ENCODE measurements around the gene SLC34A2.
A peak's percentile ranks its signal among the peaks of the same experiment; 100 is the strongest.

SLC34A2 gene

DNA sequence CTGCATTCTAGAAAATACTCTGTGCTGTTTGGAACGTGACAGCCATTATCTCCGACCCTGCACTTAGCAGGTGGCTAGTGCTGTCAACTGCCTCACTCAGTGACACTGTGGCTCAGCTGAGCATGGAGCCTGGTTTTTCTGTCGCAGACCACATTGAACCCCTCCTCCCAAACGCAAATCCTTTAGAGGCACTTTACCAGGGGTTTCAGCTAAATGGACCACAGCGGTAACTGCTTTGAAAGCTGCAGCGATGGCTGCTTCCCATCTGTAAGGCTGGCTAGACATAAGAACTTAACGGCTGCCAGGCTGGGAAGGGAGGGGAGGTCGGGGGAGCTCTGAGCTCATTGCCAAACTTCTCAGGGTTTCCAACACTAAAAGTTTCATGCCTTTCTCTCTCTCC is 8.1 kb downstream of the SLC34A2 start:
- no peak for DNase-seq

DNA sequence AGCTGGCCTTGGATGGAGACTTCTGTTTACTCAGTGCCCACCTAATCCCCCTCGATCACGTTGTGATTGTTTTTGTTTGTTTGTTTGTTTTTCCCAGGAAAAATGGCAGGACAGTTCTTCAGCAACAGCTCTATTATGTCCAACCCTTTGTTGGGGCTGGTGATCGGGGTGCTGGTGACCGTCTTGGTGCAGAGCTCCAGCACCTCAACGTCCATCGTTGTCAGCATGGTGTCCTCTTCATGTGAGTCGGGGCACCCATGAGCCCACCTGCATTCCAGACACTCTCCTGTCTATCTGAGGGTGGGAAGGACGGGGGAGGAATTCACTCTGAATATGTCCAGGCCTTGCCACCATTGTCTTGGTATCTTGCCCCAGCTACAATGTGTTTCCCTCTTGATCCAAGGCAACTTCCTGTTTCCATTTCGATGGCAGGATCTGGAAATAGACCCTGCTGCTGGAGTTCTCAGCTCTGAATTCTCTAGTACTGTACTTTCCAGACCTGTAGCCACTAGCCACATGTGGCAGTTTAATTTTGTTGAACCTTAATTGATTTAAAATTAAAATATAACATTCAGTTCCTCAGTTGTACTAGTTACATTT is 10.5 kb downstream of the SLC34A2 start:
- DNase-seq: no peak

DNA sequence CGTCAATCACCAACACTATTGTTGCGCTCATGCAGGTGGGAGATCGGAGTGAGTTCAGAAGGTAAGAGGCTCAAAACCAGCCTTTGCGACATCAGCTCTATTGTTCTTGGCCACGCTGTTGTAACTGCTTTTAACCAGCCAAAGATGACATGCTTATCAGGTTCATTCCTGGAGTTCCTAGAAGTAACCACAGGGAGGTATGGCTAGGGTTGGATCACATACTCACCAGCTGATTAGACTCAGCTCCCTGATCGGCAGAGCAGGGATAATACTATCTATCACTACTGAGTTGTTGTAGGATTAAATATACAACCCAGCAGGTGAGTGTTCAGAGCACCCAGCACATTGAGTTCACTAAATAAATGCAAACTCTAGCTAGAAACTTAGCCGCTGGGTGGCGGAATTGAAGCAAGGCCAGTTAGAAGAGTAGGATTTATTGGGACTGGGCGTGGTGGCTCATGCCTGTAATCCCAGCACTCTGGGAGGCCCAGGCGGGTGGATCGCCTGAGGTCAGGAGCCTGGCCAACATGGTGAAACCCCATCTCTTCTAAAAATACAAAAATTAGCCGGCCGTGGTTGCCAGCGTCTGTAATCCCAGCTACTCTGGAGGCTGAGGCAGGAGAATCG is 12.4 kb downstream of the SLC34A2 start:
- no peak for DNase-seq

DNA sequence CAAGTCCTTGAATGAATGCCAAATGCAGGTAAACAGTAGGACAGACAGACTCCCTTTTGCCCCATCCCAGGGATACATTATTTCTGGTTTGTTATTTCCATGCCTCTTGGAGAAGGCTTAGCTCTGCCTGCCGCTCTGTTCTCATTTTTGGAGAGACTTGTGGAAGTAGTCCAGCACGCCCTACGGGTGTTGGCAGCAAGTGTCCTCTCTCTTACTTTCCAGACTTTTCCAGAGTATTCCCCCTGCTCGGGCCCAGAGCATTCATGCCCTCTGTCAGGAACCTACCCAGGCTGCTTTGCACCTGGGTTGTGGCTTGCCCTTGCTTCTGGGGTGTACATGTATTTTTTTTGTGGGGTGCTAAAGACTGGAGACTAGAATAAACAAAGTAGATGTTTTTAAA is 15.3 kb downstream of the SLC34A2 start:
- no peak for DNase-seq

DNA sequence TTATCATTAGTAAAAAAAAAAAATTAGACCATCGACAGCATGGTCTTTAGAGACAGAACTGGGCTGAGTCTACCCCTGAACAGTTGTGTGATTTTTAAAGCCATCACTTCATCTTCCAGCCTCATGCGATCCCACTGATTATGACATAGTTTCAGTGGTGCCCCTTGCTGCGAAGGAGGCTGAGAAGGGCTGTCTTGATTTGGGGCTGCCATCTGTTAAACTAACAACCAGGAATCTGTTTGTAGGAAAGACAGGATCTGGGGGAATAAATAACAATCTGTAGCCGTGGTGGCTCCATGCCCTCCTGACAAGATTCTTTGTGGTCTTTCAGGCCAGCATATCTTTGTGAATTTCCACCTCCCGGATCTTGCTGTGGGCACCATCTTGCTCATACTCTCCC is 17.1 kb downstream of the SLC34A2 start:
- DNase-seq: no peak

DNA sequence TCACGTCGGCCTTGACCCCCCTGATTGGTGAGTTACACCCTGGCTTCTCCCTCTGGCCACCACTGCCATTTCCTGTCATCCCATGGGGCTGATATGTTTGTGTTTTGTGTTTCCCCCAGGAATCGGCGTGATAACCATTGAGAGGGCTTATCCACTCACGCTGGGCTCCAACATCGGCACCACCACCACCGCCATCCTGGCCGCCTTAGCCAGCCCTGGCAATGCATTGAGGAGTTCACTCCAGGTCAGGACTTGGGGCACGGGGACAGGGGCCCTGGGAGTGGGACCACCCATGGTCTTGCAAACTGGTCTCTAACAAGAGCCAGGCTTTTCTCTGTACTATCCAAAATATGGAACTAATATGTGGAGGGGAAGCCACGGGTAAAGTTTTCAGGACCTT is 18.7 kb downstream of the SLC34A2 start:
- no peak for DNase-seq

DNA sequence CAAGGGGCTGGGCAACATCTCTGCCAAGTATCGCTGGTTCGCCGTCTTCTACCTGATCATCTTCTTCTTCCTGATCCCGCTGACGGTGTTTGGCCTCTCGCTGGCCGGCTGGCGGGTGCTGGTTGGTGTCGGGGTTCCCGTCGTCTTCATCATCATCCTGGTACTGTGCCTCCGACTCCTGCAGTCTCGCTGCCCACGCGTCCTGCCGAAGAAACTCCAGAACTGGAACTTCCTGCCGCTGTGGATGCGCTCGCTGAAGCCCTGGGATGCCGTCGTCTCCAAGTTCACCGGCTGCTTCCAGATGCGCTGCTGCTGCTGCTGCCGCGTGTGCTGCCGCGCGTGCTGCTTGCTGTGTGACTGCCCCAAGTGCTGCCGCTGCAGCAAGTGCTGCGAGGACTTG is 20.6 kb downstream of the SLC34A2 start:
- DNase-seq: no peak

DNA sequence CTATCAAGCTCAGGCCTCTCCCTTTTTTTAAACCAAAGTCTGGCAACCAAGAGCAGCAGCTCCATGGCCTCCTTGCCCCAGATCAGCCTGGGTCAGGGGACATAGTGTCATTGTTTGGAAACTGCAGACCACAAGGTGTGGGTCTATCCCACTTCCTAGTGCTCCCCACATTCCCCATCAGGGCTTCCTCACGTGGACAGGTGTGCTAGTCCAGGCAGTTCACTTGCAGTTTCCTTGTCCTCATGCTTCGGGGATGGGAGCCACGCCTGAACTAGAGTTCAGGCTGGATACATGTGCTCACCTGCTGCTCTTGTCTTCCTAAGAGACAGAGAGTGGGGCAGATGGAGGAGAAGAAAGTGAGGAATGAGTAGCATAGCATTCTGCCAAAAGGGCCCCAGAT is 21.5 kb downstream of the SLC34A2 start:
- no peak for DNase-seq

DNA sequence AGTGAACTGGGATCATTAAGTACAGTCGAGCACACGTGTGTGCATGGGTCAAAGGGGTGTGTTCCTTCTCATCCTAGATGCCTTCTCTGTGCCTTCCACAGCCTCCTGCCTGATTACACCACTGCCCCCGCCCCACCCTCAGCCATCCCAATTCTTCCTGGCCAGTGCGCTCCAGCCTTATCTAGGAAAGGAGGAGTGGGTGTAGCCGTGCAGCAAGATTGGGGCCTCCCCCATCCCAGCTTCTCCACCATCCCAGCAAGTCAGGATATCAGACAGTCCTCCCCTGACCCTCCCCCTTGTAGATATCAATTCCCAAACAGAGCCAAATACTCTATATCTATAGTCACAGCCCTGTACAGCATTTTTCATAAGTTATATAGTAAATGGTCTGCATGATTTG is 22.3 kb downstream of the SLC34A2 start:
- DNase-seq: no peak

DNA sequence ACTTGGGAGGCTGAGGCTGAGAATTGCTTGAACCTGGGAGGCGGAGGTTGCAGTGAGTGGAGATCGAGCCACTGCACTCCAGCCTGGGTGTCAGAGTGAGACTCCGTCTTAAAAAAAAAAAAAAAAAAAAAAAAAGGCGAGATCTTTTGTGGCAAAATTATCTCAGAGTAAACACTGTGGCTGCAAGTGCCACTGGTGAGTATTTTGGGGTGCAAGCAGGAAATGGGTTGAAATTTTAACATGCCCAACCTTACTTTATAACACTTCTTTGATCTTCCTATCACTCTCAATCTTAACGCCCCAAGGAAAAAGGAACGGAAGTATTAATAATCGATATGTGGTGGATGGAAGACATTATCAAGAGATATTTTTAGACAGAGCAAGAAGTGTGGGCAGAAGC is 32.1 kb downstream of the SLC34A2 start:
- no peak for DNase-seq

DNA sequence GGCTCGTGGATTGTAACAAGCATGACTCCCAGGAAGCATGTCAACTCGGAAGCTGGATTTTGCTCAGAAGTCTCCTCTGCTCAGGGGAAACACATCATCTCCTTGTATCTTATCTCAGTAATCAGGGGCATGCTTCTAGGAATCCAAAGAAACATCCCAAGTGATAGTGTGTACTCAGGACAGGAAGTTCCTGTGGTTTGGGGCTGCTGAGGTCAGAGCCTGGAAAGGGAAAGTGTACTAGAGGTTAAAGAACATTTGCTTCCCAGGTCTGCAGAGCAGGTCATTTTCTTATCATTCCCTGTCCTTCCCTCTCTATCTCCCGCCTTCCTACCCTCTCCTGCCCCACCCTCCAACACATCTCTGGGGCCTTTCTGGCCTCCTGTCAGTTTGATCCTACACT is 38.8 kb downstream of the SLC34A2 start:
- DNase-seq: no peak

DNA sequence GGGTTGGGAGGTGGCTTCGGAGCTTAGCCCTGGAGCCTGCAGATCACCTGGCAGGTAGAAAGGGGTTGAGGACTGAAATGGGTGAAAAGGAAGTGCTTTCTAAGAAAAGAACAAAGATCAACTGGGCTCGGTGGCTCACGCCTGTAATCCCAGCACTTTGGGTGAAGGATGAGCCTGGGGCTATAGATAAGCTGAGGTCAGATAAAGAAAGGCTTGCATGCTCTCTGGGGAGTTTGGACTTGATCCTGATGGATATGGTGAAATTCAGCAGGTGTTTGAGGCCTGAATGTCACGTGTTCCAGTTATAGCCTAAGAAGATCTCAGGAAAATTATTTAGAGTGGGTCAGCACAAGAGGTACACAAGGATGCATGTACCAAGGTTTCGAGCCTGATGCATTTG is 40.8 kb downstream of the SLC34A2 start:
- DNase-seq: no peak

DNA sequence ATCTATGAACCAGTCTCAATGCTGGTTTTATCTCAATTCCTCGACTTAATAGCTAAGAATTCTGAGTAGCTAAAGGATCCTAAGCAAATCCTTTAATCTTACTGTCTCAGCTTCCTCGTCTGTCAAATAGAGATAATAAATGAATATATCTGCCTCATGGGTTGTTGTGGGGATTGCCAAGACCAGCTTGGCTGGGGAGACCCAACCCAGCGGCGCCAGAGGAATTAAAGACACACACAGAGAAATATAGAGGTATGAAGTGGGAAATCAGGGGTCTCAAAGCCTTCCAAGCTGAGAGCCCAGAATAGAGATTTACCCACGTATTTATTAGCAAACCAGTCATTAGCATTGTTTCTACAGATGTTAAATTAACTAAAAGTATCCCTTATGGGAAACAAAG is 41.9 kb downstream of the SLC34A2 start:
- no peak for DNase-seq

DNA sequence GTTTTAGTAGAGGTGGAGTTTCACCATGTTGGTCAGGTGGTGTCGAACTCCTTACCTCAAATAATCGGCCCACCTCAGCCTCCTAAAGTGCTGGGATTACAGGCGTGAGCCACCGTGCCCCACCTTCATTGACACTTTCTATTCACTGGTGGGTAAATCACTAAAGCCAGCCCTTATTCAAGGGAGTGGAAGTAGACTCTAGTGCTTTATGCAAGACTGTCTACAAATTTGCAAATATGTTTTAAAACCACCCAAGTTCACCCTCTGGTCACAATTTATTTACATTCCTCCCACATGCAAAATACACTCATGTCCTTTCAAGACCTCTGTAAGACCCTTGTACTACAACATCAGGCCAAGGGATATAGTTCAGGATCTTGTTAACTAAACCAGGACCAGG is 45.0 kb downstream of the SLC34A2 start:
- no peak for DNase-seq

DNA sequence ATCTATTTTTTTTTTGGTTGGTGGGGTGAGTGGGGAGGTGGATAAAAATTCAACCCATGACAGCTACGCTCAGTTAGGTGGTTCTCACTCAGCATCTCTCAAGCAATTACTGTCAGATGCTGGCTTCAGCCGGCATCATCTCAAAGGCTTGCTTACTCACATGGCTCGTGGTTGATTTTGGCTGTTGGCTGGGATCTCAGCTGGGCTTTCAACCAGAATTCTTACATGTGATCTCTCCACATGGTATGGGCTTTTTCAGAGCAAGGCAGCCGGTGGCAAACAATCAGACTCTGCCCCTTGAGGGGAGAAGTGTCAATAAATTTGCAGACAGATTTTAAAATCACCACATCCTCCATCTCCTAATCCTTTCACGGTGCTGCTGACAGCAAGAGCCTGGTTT is 47.2 kb downstream of the SLC34A2 start:
- peak; percentile 6 to 45 for DNase-seq

DNA sequence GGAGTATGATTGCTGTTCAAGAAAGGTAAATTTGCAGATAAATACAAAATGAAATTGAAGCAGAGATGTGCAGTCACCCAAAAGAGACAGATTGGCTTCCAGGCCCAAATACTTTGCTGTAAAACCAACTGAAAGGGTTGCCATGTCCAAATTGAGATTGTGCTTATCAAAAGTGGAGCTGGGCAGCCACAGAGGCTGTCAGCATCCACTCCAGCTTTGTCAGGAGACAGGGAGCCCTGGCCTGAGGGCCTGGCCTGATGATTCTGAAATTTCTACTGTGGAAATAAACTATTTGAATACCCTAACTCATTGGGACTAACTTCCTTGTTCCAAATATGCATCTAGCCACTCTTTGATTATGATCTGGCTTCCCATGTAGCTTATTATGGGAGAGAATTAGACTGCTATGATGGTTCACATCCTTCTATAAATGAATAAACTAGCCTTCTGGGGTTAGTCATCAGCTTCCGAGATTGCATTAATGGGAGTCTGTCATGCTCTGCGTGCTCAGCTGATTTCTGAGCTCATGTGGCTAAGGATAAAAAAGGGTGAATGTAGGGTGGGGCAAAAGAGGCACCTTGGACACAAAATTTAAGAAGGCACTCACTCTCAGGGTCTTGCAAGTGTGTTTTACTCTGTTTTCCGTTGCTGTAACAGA is 48.2 kb downstream of the SLC34A2 start:
- DNase-seq: no peak

DNA sequence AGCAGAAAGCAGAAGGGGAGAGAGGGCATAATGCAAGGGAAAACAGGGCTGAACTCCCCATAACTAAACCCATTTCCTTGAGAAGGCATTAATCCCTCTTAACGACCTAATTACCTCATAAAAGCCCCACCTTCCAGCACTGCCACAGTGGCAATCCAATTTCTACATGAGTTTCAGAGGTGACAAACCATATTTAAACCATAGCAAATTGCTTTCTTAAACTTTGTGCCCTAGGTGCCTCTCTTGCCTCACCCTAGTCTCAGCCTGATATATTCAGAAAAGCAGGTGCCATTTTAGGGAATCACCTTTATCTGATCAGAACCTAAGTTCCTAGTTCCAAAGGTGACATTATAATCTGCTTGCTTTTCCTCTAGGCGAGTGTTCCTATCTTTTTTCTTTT is 48.9 kb downstream of the SLC34A2 start:
- no peak for DNase-seq

DNA sequence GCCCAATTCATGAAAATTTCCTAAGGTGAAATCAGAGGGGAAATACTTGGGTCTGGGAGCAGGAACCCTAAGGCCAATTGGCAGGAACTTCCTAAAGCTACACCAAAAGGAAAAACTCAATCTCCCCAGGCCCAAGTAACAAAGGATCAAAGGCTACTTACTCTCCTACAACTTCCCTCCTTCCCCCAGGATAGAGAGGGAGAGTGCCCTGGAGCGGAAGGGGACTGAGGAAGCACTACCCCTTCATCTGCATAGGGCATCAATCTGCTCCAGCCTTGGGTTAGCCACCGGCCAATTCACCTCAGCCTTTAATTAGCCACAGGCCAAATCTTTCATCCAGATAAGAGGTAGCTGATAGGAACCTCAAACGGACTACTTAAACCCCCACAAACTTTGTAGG is 55.0 kb downstream of the SLC34A2 start:
- DNase-seq: no peak

DNA sequence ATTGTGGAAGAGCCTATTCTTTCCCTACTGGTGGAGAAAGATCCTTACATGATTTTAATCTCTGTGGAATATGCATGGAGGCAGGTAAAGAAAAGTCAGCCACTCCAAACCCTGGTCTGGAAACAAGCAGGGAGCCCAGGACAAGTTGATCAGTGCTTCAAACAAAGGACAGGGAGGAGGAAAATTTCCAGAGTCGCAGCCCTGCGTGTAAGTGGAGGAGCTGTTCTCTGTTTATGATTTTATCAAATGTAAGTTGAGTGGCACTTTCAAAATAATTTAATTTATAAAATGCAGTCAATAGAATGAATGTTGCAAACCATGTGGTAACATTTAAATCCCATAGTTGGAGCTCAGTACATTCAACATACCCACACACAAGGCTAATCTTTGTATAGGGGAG is 57.0 kb downstream of the SLC34A2 start:
- no peak for DNase-seq

DNA sequence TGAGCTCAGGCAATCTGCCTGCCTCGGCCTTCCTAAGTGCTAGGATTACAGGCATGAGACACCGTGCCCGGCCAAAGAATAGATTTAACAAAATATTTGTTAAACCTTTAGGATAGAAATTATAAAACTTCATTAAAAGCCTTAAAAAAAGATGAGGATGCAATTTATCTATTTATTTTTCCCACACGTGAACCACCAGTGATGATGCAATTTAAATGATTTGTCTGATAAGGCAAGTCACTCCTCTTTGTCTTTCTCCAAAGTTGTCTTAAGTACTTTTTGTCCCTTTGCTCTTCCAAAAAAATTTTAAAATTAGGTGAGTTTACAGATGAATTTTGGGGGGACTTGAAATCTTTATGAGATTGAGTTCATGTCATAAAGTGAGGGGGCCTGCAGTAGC is 58.2 kb downstream of the SLC34A2 start:
- DNase-seq: no peak

DNA sequence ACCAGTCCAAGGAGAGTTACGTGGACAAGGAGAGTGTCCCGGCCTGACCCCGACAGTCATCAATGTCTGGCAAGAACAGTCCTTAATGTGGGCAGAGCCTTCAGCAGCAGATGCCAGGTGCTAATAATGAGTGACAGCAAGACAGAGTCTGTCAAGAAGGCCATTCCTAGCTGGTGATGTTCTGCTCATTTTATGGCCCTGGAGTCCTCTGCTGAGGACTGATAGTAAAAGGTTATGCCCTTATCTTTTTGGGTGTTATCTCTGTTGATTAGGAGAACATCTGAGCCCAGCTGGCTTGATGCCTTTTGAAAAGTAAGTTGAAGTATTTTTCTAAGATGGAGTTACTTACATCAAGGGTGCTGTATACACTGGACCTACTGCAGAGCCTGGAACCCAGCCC is 67.3 kb downstream of the SLC34A2 start:
- no peak for DNase-seq

DNA sequence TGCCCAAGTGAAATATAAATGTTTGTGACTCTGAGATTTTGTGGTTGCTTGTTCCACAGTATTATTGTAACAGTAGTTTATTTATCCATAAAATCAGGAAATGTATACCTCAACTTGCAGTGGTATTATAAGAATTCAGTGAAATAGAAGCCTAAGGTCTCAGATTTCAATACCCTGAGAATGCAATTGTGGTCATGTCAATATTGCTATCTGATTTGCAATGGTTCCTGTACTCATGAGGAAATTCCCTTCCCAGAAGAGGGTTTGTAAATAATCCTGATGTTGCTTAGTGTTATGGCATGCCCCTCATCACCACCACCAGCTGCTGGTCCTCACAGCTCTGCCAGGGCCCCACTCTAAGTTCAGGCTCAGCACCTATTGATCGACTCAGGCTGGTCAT is 67.8 kb downstream of the SLC34A2 start:
- DNase-seq: no peak

DNA sequence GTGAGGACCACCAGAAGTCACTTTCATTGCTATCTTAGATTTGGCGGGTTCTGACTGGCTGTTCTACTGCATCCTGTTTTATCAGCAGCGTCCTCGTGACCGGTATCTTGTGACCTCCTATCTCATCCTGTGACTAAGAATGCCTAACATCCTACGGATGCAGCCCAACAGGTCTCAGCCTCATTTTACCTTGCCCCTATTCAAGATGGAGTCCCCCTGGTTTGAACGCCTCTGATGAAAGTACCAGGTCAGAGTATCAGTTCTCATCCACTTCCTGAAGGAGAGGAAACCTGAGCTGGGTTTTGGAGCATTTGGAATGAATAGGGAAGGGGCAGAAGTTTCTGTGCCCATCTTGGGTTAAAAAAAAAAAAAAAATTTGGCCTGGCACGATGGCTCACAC is 70.2 kb downstream of the SLC34A2 start:
- no peak for DNase-seq

DNA sequence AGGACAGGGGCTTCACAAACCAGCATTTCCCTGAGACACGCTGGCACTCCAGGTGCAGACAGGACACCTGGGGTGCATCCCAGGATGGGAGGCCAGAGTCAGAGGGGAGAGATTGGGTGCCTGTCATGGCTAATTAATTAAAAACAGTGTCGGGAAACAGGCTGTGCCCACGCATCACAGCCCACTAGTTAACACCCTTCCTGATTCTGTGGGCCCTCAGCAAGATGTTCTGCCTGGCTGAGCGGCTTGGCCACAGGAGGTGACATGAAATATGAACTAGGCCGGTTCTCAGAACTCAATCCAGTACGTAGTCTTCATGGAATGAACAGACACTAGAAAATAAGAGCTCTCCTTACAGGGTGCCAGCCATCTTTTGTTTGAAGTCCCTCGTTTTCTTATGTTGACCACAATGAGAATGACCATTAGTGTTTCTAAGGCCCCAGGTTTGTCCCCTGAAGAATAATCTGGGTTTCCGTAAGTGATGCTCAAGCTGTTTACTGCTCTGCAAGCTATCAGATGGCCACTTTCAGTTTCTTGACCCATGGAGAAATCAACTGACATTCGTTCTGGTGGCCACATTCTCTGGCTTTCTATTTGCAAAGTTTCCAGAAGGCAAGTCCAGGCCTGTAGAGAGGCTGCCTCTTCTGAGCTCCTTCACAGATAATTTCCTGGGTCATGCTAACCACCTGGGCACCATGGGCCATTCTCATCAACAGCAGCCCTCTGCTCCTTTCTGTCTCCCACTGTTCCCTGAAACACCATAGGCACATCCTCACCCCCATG is 72.3 kb downstream of the SLC34A2 start:
- no peak for DNase-seq
